Mesendoderm (in vitro differentiated cells): ENCODE measurements around the gene SPECC1.

Experiments
- DNase-seq: peaks from one replicate; pipeline ENCODE4 v3.0.0; 2013
- H2AK5ac ChIP-seq: 2 replicates; pipeline ENCODE4 v1.6.1; 2013; ENCODE audit warnings: low read length, inconsistent platforms
- H2BK120ac ChIP-seq: 2 replicates; pipeline ENCODE4 v1.6.1; 2013; ENCODE audit warnings: low read depth, mild to moderate bottlenecking, low read length, moderate library complexity, mixed read lengths
- H2BK15ac ChIP-seq: replicated peaks from 2 replicates; pipeline ENCODE4 v1.6.1; 2013; ENCODE audit warnings: low read depth, mild to moderate bottlenecking, moderate library complexity
- H2BK5ac ChIP-seq: 2 replicates; pipeline ENCODE4 v1.6.1; 2013; ENCODE audit warnings: low read length, inconsistent platforms
- H3K18ac ChIP-seq: 2 replicates; pipeline ENCODE4 v1.6.1; 2013; ENCODE audit warnings: mild to moderate bottlenecking, low read length, mixed read lengths
- H3K23ac ChIP-seq: one replicate; pipeline ENCODE4 v1.6.1; 2013; ENCODE audit warnings: low read length
- H3K27ac ChIP-seq: 2 replicates; pipeline ENCODE4 v1.5.1; 2013; ENCODE audit warnings: low read depth, mild to moderate bottlenecking, inconsistent platforms, low read length, moderate library complexity
- H3K27me3 ChIP-seq: 2 replicates; pipeline ENCODE4 v1.6.1; 2013; ENCODE audit warnings: low read length, control low read depth, mild to moderate bottlenecking, inconsistent platforms; ENCODE audit not compliant: insufficient read depth, poor library complexity
- H3K36me3 ChIP-seq: 2 replicates; pipeline ENCODE4 v1.6.1; 2013; ENCODE audit warnings: low read length, inconsistent platforms; ENCODE audit not compliant: control insufficient read depth, insufficient read depth
- H3K4ac ChIP-seq: one replicate; pipeline ENCODE4 v1.6.1; 2013; ENCODE audit warnings: low read depth, mild to moderate bottlenecking, low read length, moderate library complexity
- H3K4me1 ChIP-seq: 2 replicates; pipeline ENCODE4 v1.6.1; 2013; ENCODE audit warnings: low read depth, low read length, inconsistent platforms; ENCODE audit not compliant: control insufficient read depth
- H3K4me2 ChIP-seq: 2 replicates; pipeline ENCODE4 v1.6.1; 2013; ENCODE audit warnings: low read length
- H3K4me3 ChIP-seq: 2 replicates; pipeline ENCODE4 v1.5.1; 2013; ENCODE audit warnings: mild to moderate bottlenecking, low read length
- H3K56ac ChIP-seq: one replicate; pipeline ENCODE4 v1.6.1; 2013; ENCODE audit warnings: low read length
- H3K79me1 ChIP-seq: 2 replicates; pipeline ENCODE4 v1.6.1; 2013; ENCODE audit warnings: low read length, inconsistent platforms
- H3K79me2 ChIP-seq: 2 replicates; pipeline ENCODE4 v1.6.1; 2013; ENCODE audit warnings: mild to moderate bottlenecking, low read length; ENCODE audit not compliant: control insufficient read depth, insufficient read depth
- H3K9ac ChIP-seq: 2 replicates; pipeline ENCODE4 v1.6.1; 2013; ENCODE audit warnings: low read length, inconsistent platforms
- H4K5ac ChIP-seq: one replicate; pipeline ENCODE4 v1.6.1; 2013; ENCODE audit warnings: low read length
- H4K8ac ChIP-seq: one replicate; pipeline ENCODE4 v1.6.1; 2013; ENCODE audit warnings: low read depth, mild to moderate bottlenecking, control low read depth, low read length, moderate library complexity
- WGBS: extraction: QIAGEN DNeasy Blood & Tissue Kit; methylation state at CpG from one replicate; pipeline ENCODE4 v1.1.7; 2013; ENCODE audit warnings: low lambda C conversion rate, missing lambda C conversion rate; ENCODE audit not compliant: insufficient coverage; ENCODE audit errors: extremely low coverage; 5-methylcytosine and 5-hydroxymethylcytosine counted together

SPECC1 gene

DNA sequence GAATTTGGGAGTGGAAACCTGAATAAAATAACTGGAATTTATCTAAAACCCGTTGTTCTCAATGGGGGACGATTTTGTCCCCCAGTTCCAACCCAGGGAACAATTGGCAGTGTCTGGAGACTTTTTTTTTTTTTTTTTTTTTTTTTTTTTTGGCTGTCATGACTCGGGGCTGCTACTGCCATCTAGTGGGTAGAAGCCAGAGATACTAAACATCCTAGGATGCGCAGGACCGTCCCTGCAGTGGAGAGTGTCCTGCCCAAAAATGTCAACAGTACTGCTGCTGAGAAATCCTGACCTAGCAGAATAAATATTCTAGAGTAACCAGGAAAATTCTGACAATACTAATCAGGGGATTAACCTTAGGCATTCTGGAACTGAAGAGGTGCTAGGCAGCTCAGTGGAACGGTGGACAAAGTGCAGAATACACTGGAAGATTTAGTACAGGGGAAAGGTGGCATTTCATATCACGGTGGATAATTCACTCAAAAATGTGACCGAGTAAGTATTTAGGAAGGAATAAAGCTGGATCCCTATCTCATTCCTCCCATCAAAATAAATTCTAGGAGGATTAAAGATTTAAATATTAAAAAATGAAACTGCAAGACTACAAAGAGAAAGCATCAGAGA, 107.6 kb downstream of the SPECC1 start:
- H3K4me3 ChIP-seq = no peak overlapping the region
- no peaks in the 10 kb centered on the region for H3K79me1 ChIP-seq
- no peak overlapping the region for H3K9ac ChIP-seq
- no peak overlapping the region for H3K27ac ChIP-seq
- H3K56ac ChIP-seq = no peak overlapping the region
- H2BK15ac ChIP-seq = no peak overlapping the region
- H4K8ac ChIP-seq = no peak overlapping the region
- DNase-seq = peak; percentile 67
- no peak overlapping the region for H3K4me2 ChIP-seq
- no peaks in the 10 kb centered on the region for H3K36me3 ChIP-seq
- H3K4ac ChIP-seq = no peak overlapping the region
- H3K23ac ChIP-seq = no peak overlapping the region
- no peaks in the 10 kb centered on the region for H3K79me2 ChIP-seq
- no peak overlapping the region for H2BK120ac ChIP-seq
- no peak overlapping the region for H4K5ac ChIP-seq
- no peak overlapping the region for H2AK5ac ChIP-seq
- H2BK5ac ChIP-seq = no peak overlapping the region
- no peaks in the 10 kb centered on the region for H3K27me3 ChIP-seq
- H3K18ac ChIP-seq = no peak overlapping the region
- WGBS = no CpG with 5 or more reads among the region's 8 CpGs
- H3K4me1 ChIP-seq = no peaks in the 10 kb centered on the region

DNA sequence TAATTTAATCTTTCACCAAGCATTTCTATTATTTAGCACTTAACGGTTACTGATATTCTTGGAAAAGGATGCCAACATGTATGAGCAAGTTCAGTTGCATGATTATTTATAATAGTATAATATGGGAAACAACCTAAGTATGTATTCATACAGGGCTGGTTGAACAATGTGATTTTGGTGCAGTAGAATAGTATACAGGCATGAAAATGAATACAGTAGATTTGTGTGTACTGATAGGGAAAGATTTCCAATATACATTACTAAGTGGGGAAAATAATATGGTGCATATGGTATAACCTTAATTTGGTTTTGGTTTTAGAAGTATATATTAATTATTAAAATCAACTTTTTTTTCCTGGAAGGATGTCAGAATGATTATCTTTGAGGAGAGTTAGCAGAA, 109.1 kb downstream of the SPECC1 start:
- Histone ChIP-seq H3K18ac (no peak overlapping the region), H4K8ac (no peak overlapping the region), H2BK120ac (no peak overlapping the region), H3K4me1 (no peaks in the 10 kb centered on the region), H3K36me3 (no peaks in the 10 kb centered on the region), H4K5ac (no peak overlapping the region), H3K56ac (no peak overlapping the region), H2AK5ac (no peak overlapping the region), H3K4ac (no peak overlapping the region), H3K27ac (no peak overlapping the region), H3K79me2 (no peaks in the 10 kb centered on the region), H2BK5ac (no peak overlapping the region), H3K79me1 (no peaks in the 10 kb centered on the region), H3K9ac (no peak overlapping the region), H3K27me3 (no peaks in the 10 kb centered on the region), H3K23ac (no peak overlapping the region), H3K4me2 (no peak overlapping the region), H3K4me3 (no peak overlapping the region), H2BK15ac (no peak overlapping the region)
- no CpG with 5 or more reads among the region's 1 CpG for WGBS
- no peak for DNase-seq

DNA sequence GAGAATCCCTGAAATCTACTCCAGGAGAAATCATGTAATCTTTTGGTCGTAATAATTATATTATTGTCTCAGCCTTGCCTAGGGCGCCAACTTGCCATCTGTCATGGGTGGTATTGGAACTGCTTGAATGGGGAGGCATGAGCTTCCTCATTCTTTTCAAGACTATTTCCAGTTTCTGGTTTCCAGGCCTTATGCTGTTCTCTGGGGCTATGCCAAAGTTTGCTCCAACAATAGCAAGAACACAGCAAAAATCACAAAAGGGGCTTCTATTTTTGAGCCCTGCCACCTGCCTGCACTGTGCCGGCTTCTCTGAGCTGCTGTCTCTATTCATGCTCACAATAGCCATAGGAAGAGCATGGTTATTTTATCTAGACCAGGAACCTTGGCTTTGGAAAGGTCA, 111.7 kb downstream of the SPECC1 start:
- H3K4me2 ChIP-seq = no peak overlapping the region
- H3K4me3 ChIP-seq = no peak overlapping the region
- no peak for DNase-seq
- no peak overlapping the region for H2BK5ac ChIP-seq
- H3K56ac ChIP-seq = no peak overlapping the region
- no peak overlapping the region for H4K5ac ChIP-seq
- H3K27ac ChIP-seq = no peak overlapping the region
- H3K36me3 ChIP-seq = no peaks in the 10 kb centered on the region
- H3K4ac ChIP-seq = no peak overlapping the region
- no CpG with 5 or more reads among the region's 3 CpGs for WGBS
- H3K9ac ChIP-seq = no peak overlapping the region
- no peak overlapping the region for H3K23ac ChIP-seq
- no peak overlapping the region for H4K8ac ChIP-seq
- no peaks in the 10 kb centered on the region for H3K27me3 ChIP-seq
- no peak overlapping the region for H3K18ac ChIP-seq
- no peaks in the 10 kb centered on the region for H3K79me2 ChIP-seq
- no peaks in the 10 kb centered on the region for H3K79me1 ChIP-seq
- no peaks in the 10 kb centered on the region for H3K4me1 ChIP-seq
- H2AK5ac ChIP-seq = no peak overlapping the region
- no peak overlapping the region for H2BK120ac ChIP-seq
- no peak overlapping the region for H2BK15ac ChIP-seq

DNA sequence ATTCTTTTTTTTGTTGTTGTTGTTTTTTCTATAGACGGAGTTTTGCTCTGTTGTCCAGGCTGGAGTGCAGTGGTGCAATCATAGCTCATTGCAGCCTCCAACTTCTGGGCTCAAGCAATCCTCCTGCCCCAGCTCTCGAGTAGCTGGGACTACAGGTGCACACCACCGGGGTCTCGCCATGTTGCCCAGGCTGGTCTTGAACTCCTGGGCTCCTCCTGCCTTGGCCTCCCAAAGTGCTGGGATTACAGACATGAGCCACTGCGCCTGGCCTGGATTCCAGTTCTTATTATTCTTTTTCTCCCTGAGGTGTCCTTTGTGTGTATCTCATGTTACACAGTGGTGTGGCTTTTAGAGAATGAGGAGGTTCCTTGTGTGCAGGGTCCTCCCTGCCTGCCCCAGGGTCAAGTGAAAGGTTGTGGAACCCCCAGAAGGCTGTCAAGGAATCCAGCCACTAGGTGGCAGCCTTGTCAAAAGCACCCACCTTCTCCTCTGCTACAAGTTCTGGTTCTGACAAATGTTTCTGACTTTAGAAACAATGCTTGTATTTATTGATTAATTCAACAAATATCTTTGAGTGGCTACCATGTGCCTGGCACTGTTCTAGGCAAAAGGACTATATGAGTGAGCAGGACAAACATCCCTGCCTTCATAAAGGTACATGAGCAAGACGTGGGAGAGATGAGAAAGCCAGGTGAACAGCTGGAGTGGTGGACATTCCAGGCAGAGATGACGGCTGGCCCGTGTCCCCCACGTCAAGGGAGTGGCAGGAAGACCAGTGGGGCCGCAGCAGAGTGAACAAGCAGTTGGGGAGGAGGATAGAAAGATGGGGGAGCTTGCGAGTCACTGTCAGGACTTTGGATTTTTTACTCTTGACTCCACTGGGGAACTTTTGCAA, 112.4 kb downstream of the SPECC1 start:
- DNase-seq = peak; percentile 77
- no peak overlapping the region for H2AK5ac ChIP-seq
- H3K4me3 ChIP-seq = no peak overlapping the region
- no peak overlapping the region for H3K4ac ChIP-seq
- no CpG with 5 or more reads among the region's 11 CpGs for WGBS
- no peak overlapping the region for H4K5ac ChIP-seq
- peak overlapping the region; percentile 2 for H3K56ac ChIP-seq
- H3K4me2 ChIP-seq = no peak overlapping the region
- no peak overlapping the region for H4K8ac ChIP-seq
- no peak overlapping the region for H2BK120ac ChIP-seq
- no peaks in the 10 kb centered on the region for H3K79me2 ChIP-seq
- no peak overlapping the region for H2BK15ac ChIP-seq
- H3K4me1 ChIP-seq = no peaks in the 10 kb centered on the region
- H3K9ac ChIP-seq = no peak overlapping the region
- H3K79me1 ChIP-seq = no peaks in the 10 kb centered on the region
- no peak overlapping the region for H3K18ac ChIP-seq
- H3K36me3 ChIP-seq = no peaks in the 10 kb centered on the region
- H2BK5ac ChIP-seq = no peak overlapping the region
- H3K27me3 ChIP-seq = no peaks in the 10 kb centered on the region
- H3K23ac ChIP-seq = no peak overlapping the region
- no peak overlapping the region for H3K27ac ChIP-seq

DNA sequence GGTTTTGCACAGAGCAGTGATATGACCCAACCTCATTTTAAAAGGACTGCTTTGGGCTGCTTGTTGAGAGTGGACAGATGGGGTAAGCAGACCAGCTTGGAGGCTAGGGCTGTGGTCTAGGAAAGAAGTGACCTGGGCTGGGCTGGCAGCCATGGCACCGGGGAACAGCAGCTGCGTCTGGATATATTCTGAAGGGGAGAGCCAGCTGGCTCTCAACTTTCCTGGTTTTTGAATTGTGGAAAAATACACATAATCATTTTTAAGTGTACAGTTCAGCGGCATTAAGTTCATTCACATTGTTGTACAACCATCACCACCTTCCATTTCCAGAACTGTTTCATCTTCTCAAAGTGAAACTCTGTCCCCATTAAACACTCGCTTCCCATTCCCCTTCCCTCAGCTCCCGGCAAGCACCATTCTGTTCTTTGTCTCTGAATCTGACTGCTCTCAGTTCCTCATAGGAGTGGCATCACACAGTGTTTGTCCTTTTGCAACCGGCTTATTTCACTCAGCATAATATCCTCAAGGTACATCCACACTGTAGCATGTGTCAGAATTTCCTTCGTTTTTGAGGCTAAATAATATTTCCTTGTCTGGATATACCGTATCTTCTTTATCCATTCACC, 113.2 kb downstream of the SPECC1 start:
- Histone ChIP-seq H3K4me1 (no peaks in the 10 kb centered on the region), H2BK5ac (no peak overlapping the region), H3K18ac (no peak overlapping the region), H3K27me3 (no peaks in the 10 kb centered on the region), H2BK15ac (no peak overlapping the region), H3K4me2 (no peak overlapping the region), H4K5ac (no peak overlapping the region), H3K4me3 (no peak overlapping the region), H3K23ac (no peak overlapping the region), H3K27ac (no peak overlapping the region), H3K4ac (no peak overlapping the region), H3K56ac (no peak overlapping the region), H3K9ac (no peak overlapping the region), H4K8ac (no peak overlapping the region), H3K36me3 (no peaks in the 10 kb centered on the region), H2AK5ac (no peak overlapping the region), H3K79me2 (no peaks in the 10 kb centered on the region), H3K79me1 (no peaks in the 10 kb centered on the region), H2BK120ac (no peak overlapping the region)
- no CpG with 5 or more reads among the region's 8 CpGs for WGBS
- no peak for DNase-seq
